SK-N-SH treated with all-trans-retinoic acid at 6 μM for 48 hours (cell line): Measurements from ENCODE around the gene DCPS.

ENCODE experiments used
- CSDC2 ChIP-seq: fragments of 250-450 bp; sonication (Bioruptor Pico); IDR thresholded peaks from 2 replicates; pipeline ENCODE4 v1.5.0; 2020; ENCODE audit warnings: mild to moderate bottlenecking, moderate library complexity
- PPARA ChIP-seq: fragments of 250-450 bp; sonication (Bioruptor Pico); IDR thresholded peaks from 2 replicates; pipeline ENCODE4 v1.5.0; 2020; ENCODE audit warnings: mild to moderate bottlenecking, borderline replicate concordance
- TCF4 ChIP-seq: fragments of 250-450 bp; sonication (Bioruptor Pico); IDR thresholded peaks from 2 replicates; pipeline ENCODE4 v1.8.0; 2021; ENCODE audit warnings: mild to moderate bottlenecking, moderate library complexity, borderline replicate concordance
- ZFP30 ChIP-seq: fragments of 450-650 bp; formaldehyde crosslinking; IDR thresholded peaks from 2 replicates; pipeline ENCODE4 v1.5.0; 2022; ENCODE audit warnings: mild to moderate bottlenecking, moderate library complexity

DNA sequence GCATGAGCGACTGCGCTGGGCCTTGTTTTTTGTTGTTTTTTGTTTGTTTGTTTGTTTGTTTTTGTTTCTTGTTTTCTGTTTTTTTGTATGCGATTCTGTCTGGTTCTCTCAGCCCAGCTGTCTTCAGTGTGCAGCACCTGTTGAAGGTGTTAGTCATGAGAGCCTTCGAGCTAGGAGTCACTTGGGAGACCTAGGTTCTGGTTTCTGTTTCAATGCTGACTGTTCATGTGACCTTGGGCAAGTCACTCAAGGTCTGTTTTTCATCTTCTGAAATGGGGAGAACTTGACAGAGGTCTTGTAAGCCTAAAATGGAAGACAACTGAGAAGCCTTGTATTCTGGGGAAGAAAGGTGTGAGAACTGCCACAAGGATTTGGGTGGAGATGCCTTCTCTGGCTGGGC lies 1.8 kb downstream of the DCPS start:
- no peak for TF ChIP-seq CSDC2 (CRISPR knock-in tag)
- no peak for TF ChIP-seq TCF4 (CRISPR knock-in tag)
- TF ChIP-seq ZFP30 (CRISPR knock-in tag), result no peak
- no peak for TF ChIP-seq PPARA (CRISPR knock-in tag)
